IgD-negative memory B cell (primary cell): ENCODE measurements around the gene ARAF. TPM values are rescaled to one million over a fixed set of nuclear protein-coding genes. Genes with fewer than 3 reads are reported as not detected.
"Not testable (repeated sequence)": the region's sequence is repeated elsewhere in the genome, so short reads cannot be mapped to it uniquely, and the experiment has no call there.

ENCODE experiments used
- H3K27ac Mint-ChIP-seq, 3 donors: one replicate each; pipeline ENCODE4 v1.8.0; 2020 to 2022; ENCODE audit warnings: mild to moderate bottlenecking in 3 of 3, mixed read lengths in 3 of 3, moderate library complexity in 1 of 3
- H3K27me3 Mint-ChIP-seq: one replicate; pipeline ENCODE4 v1.8.0; 2021; ENCODE audit warnings: mixed read lengths
- H3K36me3 Mint-ChIP-seq: one replicate; pipeline ENCODE4 v1.8.0; 2020; ENCODE audit warnings: mild to moderate bottlenecking, mixed read lengths
- H3K4me1 Mint-ChIP-seq, 3 donors: one replicate each; pipeline ENCODE4 v1.8.0; 2020 to 2022; ENCODE audit warnings: mixed read lengths in 3 of 3, mild to moderate bottlenecking in 1 of 3
- H3K4me3 Mint-ChIP-seq, 4 donors: one replicate each; pipeline ENCODE4 v1.8.0; 2020 to 2022; ENCODE audit warnings: mild to moderate bottlenecking in 4 of 4, mixed read lengths in 4 of 4, moderate library complexity in 3 of 4
- H3K9me3 Mint-ChIP-seq, 3 donors: one replicate each; pipeline ENCODE4 v1.8.0; 2020 to 2021; ENCODE audit warnings: mixed read lengths in 3 of 3, mild to moderate bottlenecking in 1 of 3
- polyA plus RNA-seq: library from polyadenylated mRNA; unstranded; fragments of 300-500 nt; fragmentation: Illumina TruSeq; gene quantifications from one replicate; pipeline ENCODE4 v1.2.3, GENCODE V29; 2021

The ARAF gene
- polyA plus RNA-seq, 1 donor from 2014 or later = 93.7 TPM

GRCh38 chrX:47586043-47586787 lies 25.2 kb downstream of the ARAF start:
- Mint-ChIP-seq H3K9me3 (peaks cover 0 to 3% (median 0%) of the 10 kb centered on the region in 3 donors), H3K4me1 (peaks cover 0 to 4% (median 3%) of the 10 kb centered on the region in 3 donors), H3K4me3 (no peak overlapping the region), H3K27me3 (peaks cover 2% of the 10 kb centered on the region), H3K36me3 (no peaks in the 10 kb centered on the region), H3K27ac (no peak overlapping the region)

- Mint-ChIP-seq H3K4me3 (no peak overlapping the region), H3K9me3 (peaks cover 0 to 3% (median 0%) of the 10 kb centered on the region in 3 donors), H3K27me3 (peaks cover 2% of the 10 kb centered on the region), H3K27ac (peak overlapping the region in 1 of 3 donors; percentile 43), H3K4me1 (no peaks in the 10 kb centered on the region), H3K36me3 (no peaks in the 10 kb centered on the region)
These were observed 26.3 kb downstream of the ARAF start for GRCh38 chrX:47587091-47587891.

GRCh38 chrX:47587906-47588735 lies 27.1 kb downstream of the ARAF start:
- H3K27me3 Mint-ChIP-seq = peaks cover 2% of the 10 kb centered on the region
- H3K4me3 Mint-ChIP-seq = no peak overlapping the region
- H3K27ac Mint-ChIP-seq = no peak overlapping the region
- no peaks in the 10 kb centered on the region for H3K4me1 Mint-ChIP-seq
- no peaks in the 10 kb centered on the region for H3K36me3 Mint-ChIP-seq
- H3K9me3 Mint-ChIP-seq = peaks cover 0 to 3% (median 0%) of the 10 kb centered on the region in 3 donors

- no peaks in the 10 kb centered on the region for H3K36me3 Mint-ChIP-seq
- peaks cover 2% of the 10 kb centered on the region for H3K27me3 Mint-ChIP-seq
- H3K4me1 Mint-ChIP-seq = no peaks in the 10 kb centered on the region
- H3K27ac Mint-ChIP-seq = no peak overlapping the region
- peaks cover 0 to 5% (median 2%) of the 10 kb centered on the region in 3 donors for H3K9me3 Mint-ChIP-seq
- H3K4me3 Mint-ChIP-seq = no peak overlapping the region
These were observed 30.0 kb downstream of the ARAF start for GRCh38 chrX:47590984-47591383.

- Mint-ChIP-seq H3K4me1 (no peaks in the 10 kb centered on the region), H3K9me3 (peaks cover 6 to 22% (median 8%) of the 10 kb centered on the region in 3 donors), H3K36me3 (peaks cover 2% of the 10 kb centered on the region), H3K27me3 (no peaks in the 10 kb centered on the region), H3K27ac (no peak overlapping the region), H3K4me3 (no peak overlapping the region)
These were observed 32.5 kb downstream of the ARAF start for GRCh38 chrX:47593522-47593921.

- Mint-ChIP-seq H3K4me3 (no peak overlapping the region), H3K27ac (no peak overlapping the region), H3K27me3 (no peaks in the 10 kb centered on the region), H3K36me3 (peaks cover 2% of the 10 kb centered on the region), H3K4me1 (no peaks in the 10 kb centered on the region), H3K9me3 (peaks cover 6 to 35% (median 12%) of the 10 kb centered on the region in 3 donors)
These were observed 34.8 kb downstream of the ARAF start for GRCh38 chrX:47595716-47596251.

GRCh38 chrX:47596256-47596655 lies 35.3 kb downstream of the ARAF start:
- H3K36me3 Mint-ChIP-seq = peaks cover 2% of the 10 kb centered on the region
- peaks cover 6 to 35% (median 12%) of the 10 kb centered on the region in 3 donors for H3K9me3 Mint-ChIP-seq
- peaks cover 1% of the 10 kb centered on the region for H3K27me3 Mint-ChIP-seq
- H3K4me1 Mint-ChIP-seq = no peaks in the 10 kb centered on the region
- H3K27ac Mint-ChIP-seq = no peak overlapping the region
- H3K4me3 Mint-ChIP-seq = no peak overlapping the region

GRCh38 chrX:47597222-47597621 lies 36.2 kb downstream of the ARAF start:
- H3K9me3 Mint-ChIP-seq = peaks cover 6 to 38% (median 14%) of the 10 kb centered on the region in 3 donors
- peaks cover 1% of the 10 kb centered on the region for H3K27me3 Mint-ChIP-seq
- H3K36me3 Mint-ChIP-seq = peaks cover 2% of the 10 kb centered on the region
- peak overlapping the region in 1 of 4 donors; percentile 42 for H3K4me3 Mint-ChIP-seq
- no peaks in the 10 kb centered on the region for H3K4me1 Mint-ChIP-seq
- no peak overlapping the region for H3K27ac Mint-ChIP-seq

GRCh38 chrX:47603125-47603524 lies 42.1 kb downstream of the ARAF start:
- not testable (repeated sequence) for H3K4me1 Mint-ChIP-seq, H3K27me3 Mint-ChIP-seq, H3K36me3 Mint-ChIP-seq, H3K27ac Mint-ChIP-seq, H3K4me3 Mint-ChIP-seq
- peaks cover 0 to 18% (median 7%) of the 10 kb centered on the region in 3 donors for H3K9me3 Mint-ChIP-seq

GRCh38 chrX:47605024-47605423 lies 44.0 kb downstream of the ARAF start:
- H3K27me3 Mint-ChIP-seq = peaks cover 4% of the 10 kb centered on the region
- no peaks in the 10 kb centered on the region for H3K36me3 Mint-ChIP-seq
- H3K9me3 Mint-ChIP-seq = peaks cover 0 to 11% (median 3%) of the 10 kb centered on the region in 3 donors
- no peaks in the 10 kb centered on the region for H3K4me1 Mint-ChIP-seq
- no peak overlapping the region for H3K27ac Mint-ChIP-seq
- no peak overlapping the region for H3K4me3 Mint-ChIP-seq

GRCh38 chrX:47607091-47607490 lies 46.1 kb downstream of the ARAF start:
- Mint-ChIP-seq H3K27me3 (peaks cover 2% of the 10 kb centered on the region), H3K27ac (no peak overlapping the region), H3K36me3 (no peaks in the 10 kb centered on the region), H3K9me3 (no peaks in the 10 kb centered on the region), H3K4me3 (no peak overlapping the region), H3K4me1 (no peaks in the 10 kb centered on the region)

GRCh38 chrX:47608130-47608810 lies 47.3 kb downstream of the ARAF start:
- Mint-ChIP-seq H3K9me3 (no peaks in the 10 kb centered on the region), H3K27ac (no peak overlapping the region), H3K4me3 (no peak overlapping the region), H3K4me1 (no peaks in the 10 kb centered on the region), H3K36me3 (no peaks in the 10 kb centered on the region), H3K27me3 (peaks cover 2% of the 10 kb centered on the region)

- Mint-ChIP-seq H3K36me3 (no peaks in the 10 kb centered on the region), H3K4me3 (no peak overlapping the region), H3K4me1 (no peaks in the 10 kb centered on the region), H3K9me3 (no peaks in the 10 kb centered on the region), H3K27me3 (no peaks in the 10 kb centered on the region), H3K27ac (no peak overlapping the region)
These were observed 49.5 kb downstream of the ARAF start for GRCh38 chrX:47610511-47610910.

- Mint-ChIP-seq H3K36me3 (no peaks in the 10 kb centered on the region), H3K27me3 (no peaks in the 10 kb centered on the region), H3K27ac (no peak overlapping the region), H3K9me3 (no peaks in the 10 kb centered on the region), H3K4me1 (no peaks in the 10 kb centered on the region), H3K4me3 (no peak overlapping the region)
These were observed 50.5 kb downstream of the ARAF start for GRCh38 chrX:47611489-47611888.
